RWPE2 (cell line): Measurements from ENCODE around the gene ZCRB1.

Source experiments
- ATAC-seq: fragments of 200-7000 bp; cut with Tn5 transposase; 3 replicates; pipeline ENCODE4 v1.9.1; 2021; ENCODE audit warnings: low read depth
- DNase-seq: peaks from one replicate; pipeline ENCODE4 v3.0.0-alpha.2; 2020; ENCODE audit warnings: low spot score
- H3K27ac ChIP-seq: fragments of 450-650 bp; 2 replicates; pipeline ENCODE4 v1.5.1; 2017; ENCODE audit warnings: mild to moderate bottlenecking; ENCODE audit not compliant: poor library complexity, severe bottlenecking
- H3K27me3 ChIP-seq: fragments of 250-450 bp; sonication (Bioruptor Pico); 2 replicates; pipeline ENCODE4 v1.5.1; 2021; ENCODE audit warnings: mild to moderate bottlenecking, moderate library complexity; ENCODE audit not compliant: insufficient read depth, poor library complexity, severe bottlenecking
- H3K36me3 ChIP-seq: fragments of 250-450 bp; sonication (Bioruptor Pico); 2 replicates; pipeline ENCODE4 v1.5.1; 2020; ENCODE audit warnings: low read depth, mild to moderate bottlenecking, moderate library complexity
- H3K4me1 ChIP-seq: fragments of 250-450 bp; sonication (Bioruptor Pico); 2 replicates; pipeline ENCODE4 v1.5.1; 2021; ENCODE audit warnings: mild to moderate bottlenecking, moderate library complexity; ENCODE audit not compliant: insufficient read depth, poor library complexity, severe bottlenecking
- H3K4me3 ChIP-seq: fragments of 250-450 bp; sonication (Bioruptor Pico); 2 replicates; pipeline ENCODE4 v1.5.1; 2021; ENCODE audit warnings: mild to moderate bottlenecking, moderate library complexity; ENCODE audit not compliant: severe bottlenecking
- H3K9me3 ChIP-seq: fragments of 250-450 bp; sonication (Bioruptor Pico); 2 replicates; pipeline ENCODE4 v1.5.1; 2021; ENCODE audit warnings: mild to moderate bottlenecking, moderate library complexity; ENCODE audit not compliant: severe bottlenecking
- CTCF ChIP-seq: fragments of 450-650 bp; IDR thresholded peaks from one replicate; pipeline ENCODE4 v1.5.1; 2017; ENCODE audit warnings: mild to moderate bottlenecking, moderate library complexity; ENCODE audit not compliant: poor library complexity, severe bottlenecking

The ZCRB1 gene, protein sequence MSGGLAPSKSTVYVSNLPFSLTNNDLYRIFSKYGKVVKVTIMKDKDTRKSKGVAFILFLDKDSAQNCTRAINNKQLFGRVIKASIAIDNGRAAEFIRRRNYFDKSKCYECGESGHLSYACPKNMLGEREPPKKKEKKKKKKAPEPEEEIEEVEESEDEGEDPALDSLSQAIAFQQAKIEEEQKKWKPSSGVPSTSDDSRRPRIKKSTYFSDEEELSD

GRCh38 chr12:42325653-42326474 lies at the start of gene ZCRB1, which contains the start of gene PPHLN1:
Gene ZCRB1, minus strand, starts transcription at chr12:42326094. Its CDS starts 1,992 bp downstream, at chr12:42324102.
Gene PPHLN1, plus strand, starts transcription at chr12:42326167. Its CDS starts 9,736 bp downstream, at chr12:42335903.
- no peak for TF ChIP-seq CTCF
- DNase-seq: peak; percentile 75
- H3K4me3 ChIP-seq: peak within 1 kb of the TSS; percentile 77

DNA sequence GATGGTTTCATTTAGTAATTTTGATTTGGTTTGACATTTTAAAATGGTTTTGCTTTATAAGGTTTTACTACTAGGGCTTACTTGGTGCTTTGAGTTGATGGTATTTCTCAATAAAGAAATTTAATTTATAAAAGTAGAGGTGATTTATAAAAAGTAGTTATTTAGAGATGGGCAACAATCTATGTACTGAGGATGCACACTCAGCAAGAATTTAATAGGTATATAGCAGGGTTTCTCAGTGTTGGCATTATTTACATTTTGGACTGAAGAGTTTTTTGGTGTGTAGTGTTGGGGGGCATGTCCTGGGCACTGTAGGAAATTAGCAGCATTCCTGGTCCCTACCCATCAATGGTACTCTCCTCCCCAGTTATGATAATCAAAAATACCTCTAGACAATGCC lies 47.8 kb upstream of the ZCRB1 start:
- ATAC-seq: no peak
- H3K36me3 ChIP-seq: peaks cover 25% of the 10 kb centered on the region

More at GRCh38 chr12:42325653-42326474, at the start of gene ZCRB1, which contains the start of gene PPHLN1:
- H3K36me3 ChIP-seq: peaks cover 43% of the 10 kb centered on the region
- H3K4me1 ChIP-seq: no peaks in the 10 kb centered on the region
- H3K27ac ChIP-seq: peak within 1 kb of the TSS; percentile 56
- no peaks in the 10 kb centered on the region for H3K9me3 ChIP-seq
- ATAC-seq: peak; percentile 93
- H3K27me3 ChIP-seq: no peaks in the 10 kb centered on the region

GRCh38 chr12:42372154-42372791 lies 46.4 kb upstream of the ZCRB1 start:
- H3K27me3 ChIP-seq: no peaks in the 10 kb centered on the region
- peaks cover 28% of the 10 kb centered on the region for H3K36me3 ChIP-seq
- no peak overlapping the region for H3K4me3 ChIP-seq
- ATAC-seq: peak; percentile 75; the same call in 2 of the 3 replicates
- no peak overlapping the region for H3K27ac ChIP-seq
- H3K9me3 ChIP-seq: no peaks in the 10 kb centered on the region
- TF ChIP-seq CTCF: peak; percentile 87
- no peak for DNase-seq
- H3K4me1 ChIP-seq: no peaks in the 10 kb centered on the region

More for the DNA sequence above, 47.8 kb upstream of the ZCRB1 start:
- no peaks in the 10 kb centered on the region for H3K27me3 ChIP-seq
- H3K4me3 ChIP-seq: no peak overlapping the region
- TF ChIP-seq CTCF: no peak
- H3K4me1 ChIP-seq: no peaks in the 10 kb centered on the region
- DNase-seq: no peak
- no peak overlapping the region for H3K27ac ChIP-seq
- no peaks in the 10 kb centered on the region for H3K9me3 ChIP-seq

GRCh38 chr12:42370013-42370412 lies 44.1 kb upstream of the ZCRB1 start:
- H3K9me3 ChIP-seq: no peaks in the 10 kb centered on the region

More at GRCh38 chr12:42370013-42370412, 44.1 kb upstream of the ZCRB1 start:
- TF ChIP-seq CTCF: no peak
- Histone ChIP-seq H3K27me3 (no peaks in the 10 kb centered on the region), H3K4me3 (no peak overlapping the region), H3K36me3 (peaks cover 11% of the 10 kb centered on the region), H3K27ac (no peak overlapping the region), H3K4me1 (no peaks in the 10 kb centered on the region)
- no peak for ATAC-seq
- no peak for DNase-seq
